Islet precursor cell (in vitro differentiated cells): ENCODE measurements around the gene BAIAP3.

ENCODE experiments used
- DNase-seq: peaks from one replicate; pipeline ENCODE4 v3.0.0-alpha.2; 2018

The BAIAP3 gene

DNA sequence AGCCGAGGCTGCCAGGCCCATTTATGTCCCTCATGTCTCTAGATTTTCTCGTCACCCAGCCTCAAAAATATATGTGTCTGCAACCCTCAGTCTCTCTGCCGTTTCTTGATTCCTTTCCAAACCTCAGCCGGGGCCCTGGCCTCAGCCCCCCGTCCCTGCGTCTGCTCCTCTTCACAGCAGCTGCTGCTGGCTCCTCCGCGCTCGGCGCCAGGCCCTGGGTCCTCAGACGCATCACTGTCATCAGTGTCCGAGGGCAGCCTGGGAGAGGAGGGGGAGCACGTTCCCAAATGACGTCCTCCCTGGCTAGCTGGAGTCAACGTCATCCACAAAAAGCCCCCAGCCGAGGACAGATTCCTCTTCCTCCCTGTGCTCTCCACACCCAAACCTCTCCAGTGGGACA, 15.9 kb downstream of the BAIAP3 start:
- DNase-seq: no peak

DNA sequence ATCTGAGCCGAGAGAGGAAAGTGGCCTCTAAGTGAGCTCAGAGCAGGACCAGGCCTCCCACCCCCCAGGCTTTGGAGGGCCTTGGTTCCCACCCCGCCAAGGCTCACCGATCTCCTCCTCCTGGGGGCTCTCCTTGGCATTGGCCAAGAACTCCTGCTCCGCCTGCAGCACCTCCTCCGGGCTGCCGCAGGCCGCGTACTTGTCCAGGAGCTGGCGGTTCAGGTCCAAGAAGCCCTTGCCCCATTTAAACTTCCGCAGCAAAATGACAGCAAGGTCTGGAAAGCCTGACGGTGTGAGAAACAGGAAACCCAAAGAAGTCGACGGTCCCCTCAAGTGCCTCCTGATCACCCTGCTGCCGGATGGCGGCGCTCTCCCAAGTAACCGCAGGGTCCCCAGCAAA, 16.5 kb downstream of the BAIAP3 start:
- DNase-seq: no peak

DNA sequence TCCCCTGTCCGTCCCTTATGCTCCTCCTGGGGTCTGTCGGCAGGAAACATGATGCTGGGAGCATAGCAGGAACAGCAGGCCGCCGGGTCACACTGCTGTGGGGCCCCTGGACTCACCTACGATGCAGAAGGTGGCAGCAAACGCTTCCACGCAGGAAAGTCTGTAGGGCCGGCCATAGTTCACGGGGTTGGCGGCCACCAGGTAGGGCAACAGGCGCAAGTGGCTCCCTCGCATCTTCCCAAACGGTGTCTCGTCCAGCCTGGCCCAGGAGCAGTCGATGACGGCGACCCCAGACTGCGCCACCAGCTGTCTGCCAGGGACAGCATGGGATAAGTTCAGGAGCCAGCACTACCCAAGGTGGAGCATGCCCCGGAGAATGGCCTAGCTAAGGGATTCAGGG, 17.2 kb downstream of the BAIAP3 start:
- no peak for DNase-seq

DNA sequence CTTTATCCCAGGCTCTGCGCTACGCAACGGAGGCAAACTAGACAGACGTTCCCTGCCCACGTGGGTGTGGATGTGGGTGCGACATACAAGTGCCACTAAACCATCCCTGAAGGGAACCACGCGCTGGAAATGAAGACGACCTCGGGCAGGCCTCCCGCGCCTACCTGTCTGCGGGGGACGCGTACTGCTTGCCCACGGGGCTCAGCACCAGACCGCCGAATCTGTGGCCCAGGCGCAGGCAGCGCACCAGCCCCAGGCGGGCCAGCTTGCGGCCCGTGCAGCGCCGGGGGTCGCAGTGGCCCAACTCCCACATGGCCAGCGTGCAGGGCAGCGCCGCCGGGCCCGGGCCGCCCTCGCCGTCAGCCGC, 17.8 kb downstream of the BAIAP3 start:
- DNase-seq: no peak

DNA sequence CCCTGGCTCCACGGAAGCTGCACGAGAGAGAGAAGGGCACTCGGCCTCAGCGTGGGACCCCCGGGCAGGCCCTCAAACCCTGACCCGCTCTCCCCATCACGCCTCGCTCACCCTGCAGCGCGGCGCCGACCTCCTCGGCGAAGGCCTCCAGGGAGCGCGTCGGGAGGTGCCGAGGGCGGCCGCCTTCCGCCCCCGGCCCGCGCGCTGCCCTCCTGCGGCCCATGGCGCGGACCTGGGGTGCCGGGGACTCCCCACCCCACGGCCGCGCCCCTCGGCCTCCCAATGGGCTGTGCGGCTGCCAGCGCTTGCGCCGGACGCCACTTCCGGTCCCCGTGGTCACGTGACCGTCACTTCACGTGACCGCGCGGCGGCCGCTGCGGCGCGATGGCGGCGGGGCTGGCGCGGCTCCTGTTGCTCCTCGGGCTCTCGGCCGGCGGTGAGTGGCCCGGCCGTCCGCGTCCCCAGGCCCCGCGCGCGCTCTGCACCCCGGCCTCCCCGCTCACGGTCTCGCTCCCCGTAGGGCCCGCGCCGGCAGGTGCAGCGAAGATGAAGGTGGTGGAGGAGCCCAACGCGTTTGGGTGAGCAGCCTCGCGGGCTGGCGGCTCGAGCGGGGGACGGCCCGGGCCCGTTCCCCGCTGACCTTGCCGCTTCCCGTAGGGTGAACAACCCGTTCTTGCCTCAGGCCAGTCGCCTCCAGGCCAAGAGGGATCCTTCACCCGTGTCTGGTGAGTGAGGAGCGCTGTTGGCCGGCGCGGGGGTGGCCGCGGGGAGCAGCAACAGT, 18.3 kb downstream of the BAIAP3 start, which contains the start of the genes GNPTG and TSR3:
Gene GNPTG, plus strand, starts transcription at position 350 of the 781 bp plus-strand sequence. Its CDS starts 35 bp downstream, at position 385.
Gene TSR3, minus strand, starts transcription at position 297 of the 781 bp plus-strand sequence. Its CDS starts 74 bp downstream, at position 223.
- peak; percentile 85 for DNase-seq

DNA sequence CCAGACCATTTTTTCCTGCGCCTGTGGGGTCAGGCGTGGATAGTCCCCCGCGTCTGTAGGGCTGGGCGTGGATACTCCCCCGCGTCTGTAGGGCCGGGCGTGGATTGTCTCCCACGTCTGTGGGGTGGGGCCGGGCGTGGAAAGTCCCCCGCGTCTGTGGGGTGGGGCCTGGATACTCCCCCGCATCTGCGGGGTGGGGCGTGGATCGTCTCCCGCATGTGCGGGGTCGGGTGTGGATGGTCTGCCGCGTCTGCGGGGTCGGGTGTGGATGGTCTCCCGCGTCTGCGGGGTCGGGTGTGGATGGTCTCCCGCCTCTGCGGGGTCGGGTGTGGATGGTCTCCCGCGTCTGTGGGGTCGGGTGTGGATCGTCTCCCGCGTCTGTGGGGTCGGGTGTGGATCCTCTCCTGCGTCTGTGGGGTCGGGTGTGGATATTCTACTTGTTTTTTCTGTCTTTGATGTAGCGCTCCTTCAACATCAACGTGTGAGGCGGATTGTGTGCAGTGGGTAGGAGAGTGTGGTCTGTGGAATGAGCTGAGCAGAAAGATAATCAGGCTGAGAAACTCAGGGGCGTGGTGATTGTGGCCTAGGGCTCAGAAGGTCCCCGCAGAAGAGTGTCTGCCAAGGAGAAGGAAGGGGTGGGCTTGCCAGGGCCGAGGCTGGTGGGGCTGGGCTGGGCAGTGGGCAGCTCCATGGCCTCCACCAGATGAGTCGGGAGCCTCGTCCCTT, 21.5 kb downstream of the BAIAP3 start:
- DNase-seq: no peak

DNA sequence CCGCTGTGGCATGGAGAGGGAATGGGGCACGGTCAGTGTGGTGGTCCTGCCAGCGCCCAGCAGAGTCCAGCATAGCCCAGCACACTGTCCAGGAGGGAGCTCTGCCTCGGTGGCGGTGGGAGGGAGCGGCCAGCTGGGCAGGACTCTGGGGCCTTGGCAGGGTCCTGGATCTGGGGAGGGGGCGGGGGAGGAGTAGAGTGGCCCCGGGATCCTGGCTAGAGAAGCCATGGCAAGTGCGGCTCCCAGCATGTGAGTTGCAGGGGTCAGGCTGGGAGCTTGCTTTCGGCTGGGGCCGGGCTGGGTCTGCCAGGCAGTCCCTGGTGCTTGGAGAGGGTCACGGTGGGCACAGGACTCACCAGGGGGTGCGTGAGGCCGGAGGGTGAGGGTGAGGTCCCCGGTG, 22.1 kb downstream of the BAIAP3 start:
- no peak for DNase-seq

DNA sequence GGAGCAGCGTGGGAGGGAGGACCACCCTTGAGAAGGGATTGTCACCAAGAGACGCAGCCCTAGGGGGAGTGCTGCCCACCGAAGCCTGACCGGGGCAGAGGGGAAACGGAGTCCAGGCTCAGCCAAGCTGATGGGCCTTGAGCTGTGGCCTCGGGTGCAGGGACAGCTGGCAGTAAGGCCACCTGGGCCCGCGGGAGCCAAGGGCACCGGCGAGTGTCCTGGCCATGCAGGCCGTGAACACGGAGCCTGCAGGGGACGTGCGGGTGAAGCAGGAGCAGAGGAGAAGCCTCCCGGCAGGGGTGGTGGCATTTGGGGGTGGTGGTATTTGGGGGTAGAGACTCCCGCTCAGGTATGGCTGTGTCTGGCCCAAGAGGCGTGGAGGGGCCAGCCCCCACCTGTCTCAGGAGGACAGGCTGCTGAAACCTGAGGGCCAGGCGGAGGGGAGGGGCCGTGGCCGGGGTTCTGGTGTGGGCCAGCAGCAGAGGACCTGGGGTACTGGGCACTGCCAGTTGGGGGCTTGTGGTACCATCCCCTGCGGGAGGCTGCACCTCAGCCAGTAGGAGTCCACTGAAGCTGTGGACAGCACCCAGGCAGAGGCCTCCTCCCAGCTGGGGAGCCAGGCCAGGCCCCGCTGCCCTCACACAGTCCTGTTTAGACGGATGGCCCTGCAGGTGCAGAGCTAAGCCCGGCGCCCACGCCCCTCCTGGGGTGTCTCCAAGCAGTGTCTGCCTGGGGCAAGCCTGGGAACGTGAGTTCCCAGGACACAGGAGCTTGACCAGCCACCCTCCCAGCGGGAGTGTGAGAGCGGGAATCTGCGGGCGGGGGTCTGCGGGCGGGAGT, 22.8 kb downstream of the BAIAP3 start:
- no peak for DNase-seq

DNA sequence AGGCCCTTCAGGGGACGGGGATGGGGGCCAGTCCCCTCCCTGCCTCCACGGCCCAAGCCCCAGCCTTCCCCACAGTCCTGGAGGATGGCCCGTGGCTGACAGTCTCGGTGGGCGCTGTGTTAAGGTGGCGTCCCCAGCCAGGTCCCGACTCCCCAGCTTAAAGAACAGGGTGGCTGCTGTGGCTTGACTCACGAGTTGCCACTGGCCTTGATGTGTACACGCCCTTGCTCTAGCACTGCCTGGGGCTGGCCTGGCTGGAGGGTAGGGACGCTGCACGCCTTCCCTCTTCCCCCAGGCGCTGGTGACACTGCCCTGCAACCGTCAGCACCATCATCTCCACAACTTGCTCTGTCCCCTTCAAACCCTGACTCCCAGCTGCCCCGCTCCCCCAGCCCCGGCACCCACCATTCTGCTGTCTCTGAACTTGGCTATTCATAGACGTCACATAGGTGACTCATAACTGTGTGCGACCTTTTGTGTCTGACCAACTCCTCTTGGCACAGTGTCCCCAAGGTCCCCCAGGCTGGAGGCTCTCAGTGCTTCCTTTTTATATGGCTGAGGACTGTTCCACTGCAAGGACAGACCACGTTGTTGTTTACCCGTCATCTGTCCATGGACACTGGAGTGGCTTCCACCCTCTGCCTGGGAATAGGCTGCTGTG, 24.6 kb downstream of the BAIAP3 start:
- no peak for DNase-seq

DNA sequence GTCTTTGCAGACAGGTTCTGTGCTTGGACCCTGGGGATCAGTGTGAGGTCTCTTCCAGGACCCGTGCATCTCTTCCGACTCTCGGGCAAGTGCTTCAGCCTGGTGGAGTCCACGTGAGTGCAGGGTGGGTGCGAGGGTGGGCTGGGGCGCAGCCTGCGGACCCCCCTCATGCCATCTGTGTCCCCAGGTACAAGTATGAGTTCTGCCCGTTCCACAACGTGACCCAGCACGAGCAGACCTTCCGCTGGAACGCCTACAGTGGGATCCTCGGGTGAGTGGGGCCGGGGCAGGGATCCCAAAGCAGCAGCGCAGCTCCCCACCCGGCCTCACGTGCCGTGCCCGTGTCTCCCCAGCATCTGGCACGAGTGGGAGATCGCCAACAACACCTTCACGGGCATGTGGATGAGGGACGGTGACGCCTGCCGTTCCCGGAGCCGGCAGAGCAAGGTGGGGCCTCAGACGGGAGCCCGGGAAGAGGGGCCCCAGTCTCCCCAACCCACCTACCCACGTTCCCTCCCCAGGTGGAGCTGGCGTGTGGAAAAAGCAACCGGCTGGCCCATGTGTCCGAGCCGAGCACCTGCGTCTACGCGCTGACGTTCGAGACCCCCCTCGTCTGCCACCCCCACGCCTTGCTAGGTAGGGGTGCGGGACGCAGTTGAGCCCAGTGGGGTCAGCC, 28.4 kb downstream of the BAIAP3 start:
- DNase-seq: no peak

DNA sequence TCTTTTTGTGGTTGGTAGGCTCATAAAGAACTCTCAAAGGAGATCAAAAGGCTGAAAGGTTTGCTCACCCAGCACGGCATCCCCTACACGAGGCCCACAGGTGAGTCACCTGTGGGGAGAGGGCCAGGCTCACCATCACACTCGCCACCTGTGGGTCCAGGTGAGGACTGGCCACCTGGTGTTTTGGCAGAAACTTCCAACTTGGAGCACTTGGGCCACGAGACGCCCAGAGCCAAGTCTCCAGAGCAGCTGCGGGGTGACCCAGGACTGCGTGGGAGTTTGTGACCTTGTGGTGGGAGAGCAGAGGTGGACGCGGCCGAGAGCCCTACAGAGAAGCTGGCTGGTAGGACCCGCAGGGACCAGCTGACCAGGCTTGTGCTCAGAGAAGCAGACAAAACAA, 29.4 kb downstream of the BAIAP3 start:
- DNase-seq: no peak

DNA sequence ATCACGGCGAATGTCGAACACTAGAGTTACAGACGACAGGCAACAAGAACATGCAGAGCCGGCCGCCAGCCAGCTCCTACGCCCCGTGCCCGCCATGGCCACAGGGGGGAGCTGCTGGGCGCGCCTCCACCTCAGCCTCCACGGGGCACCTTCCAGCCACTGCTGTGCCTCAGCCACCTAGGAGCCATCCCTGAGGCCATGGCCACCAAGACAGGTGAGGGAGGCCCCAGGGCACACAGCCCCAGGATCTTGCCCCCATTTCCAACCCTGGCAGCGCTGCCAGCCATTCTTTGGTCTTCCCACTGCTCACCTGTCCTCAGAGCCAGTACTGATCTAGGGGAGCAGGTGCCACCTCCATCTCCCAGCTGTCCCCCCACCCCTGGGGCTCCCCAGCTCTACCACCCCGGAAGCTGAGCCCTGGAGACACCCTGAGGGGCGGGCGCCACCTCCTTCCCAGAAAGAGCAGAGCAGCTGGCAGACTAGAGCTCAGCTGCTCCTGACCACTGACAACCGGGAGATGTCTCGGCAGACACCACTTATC, 30.1 kb downstream of the BAIAP3 start:
- DNase-seq: peak; percentile 85

DNA sequence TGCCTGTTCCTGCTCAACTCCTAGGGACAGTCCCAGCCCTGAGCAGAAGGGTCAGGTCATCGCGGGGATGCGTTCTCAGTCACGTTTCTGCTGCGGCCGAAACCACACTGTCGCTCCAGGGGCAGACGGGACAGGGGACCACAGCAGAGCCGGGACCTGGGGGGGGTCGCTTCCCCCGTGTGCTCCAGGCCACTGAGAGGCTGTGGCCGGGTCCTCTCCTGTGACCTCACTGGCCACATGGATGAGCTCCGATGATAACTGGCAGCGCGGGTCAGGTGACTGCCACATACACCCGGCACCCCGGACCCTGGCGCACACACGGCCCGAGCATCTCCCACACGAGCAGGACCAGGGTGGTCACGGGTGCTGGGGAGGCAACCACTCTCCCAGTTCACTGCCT, 31.1 kb downstream of the BAIAP3 start:
- DNase-seq: no peak

DNA sequence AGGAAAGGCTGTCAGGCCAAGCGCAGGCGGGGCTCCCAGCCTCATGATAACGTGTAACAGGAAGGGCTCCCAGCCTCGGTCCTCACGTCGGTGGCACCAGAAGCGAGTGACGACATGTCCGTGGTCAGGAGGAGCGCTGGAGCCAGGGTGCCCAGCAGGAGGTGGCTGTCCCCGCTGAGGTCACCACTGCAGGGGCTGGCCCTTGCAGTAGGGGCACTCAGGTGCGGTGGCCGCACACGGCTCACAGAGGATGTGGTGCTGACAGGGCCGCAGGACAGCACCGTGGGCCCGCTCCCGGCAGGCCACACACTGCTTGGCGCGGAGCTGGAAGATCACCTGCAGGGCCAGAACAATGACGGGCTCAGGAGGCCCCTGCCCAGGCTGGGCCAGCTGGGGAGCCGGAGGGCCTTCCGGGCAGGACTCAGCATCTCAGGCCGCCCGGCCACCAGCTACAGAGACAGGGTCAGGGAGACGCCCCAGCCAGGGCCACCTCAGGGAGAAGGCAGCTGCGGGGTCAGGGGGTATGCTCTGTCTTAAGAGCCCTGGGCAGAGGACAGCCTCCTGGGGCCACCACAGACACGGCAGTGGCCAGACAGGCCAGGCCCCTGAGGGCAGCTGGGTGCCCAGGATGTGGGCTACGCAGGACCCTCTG, 32.7 kb downstream of the BAIAP3 start:
- DNase-seq: no peak

DNA sequence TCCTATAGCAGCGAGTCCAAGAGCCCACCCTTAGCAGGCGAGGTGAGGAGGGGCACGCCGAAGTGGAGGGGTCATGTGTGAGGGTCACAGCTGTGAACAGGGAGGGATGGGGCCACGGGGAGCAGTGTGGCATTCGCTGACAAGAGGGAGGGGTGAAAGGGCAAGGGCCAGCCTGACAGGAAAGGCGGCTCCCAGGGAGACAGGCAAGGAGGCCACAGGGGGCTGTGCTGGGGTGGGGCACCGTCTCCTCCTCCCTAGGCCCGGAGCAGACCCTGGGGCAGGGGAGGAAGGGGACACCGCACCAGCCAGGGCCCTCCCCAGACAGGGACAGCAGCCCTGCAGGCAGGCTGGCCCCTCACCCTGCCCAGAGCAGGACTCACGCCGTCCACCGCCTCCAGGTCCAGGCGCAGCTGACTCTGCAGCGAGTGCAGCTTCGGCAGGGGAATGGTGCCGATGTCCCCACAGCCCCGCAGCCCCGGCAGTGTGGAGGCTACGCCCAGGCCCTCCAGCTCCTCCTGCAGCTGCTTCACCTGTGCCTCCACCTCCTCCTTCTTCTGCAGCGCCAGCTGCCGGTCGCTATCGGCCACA, 33.4 kb downstream of the BAIAP3 start:
- DNase-seq: no peak

DNA sequence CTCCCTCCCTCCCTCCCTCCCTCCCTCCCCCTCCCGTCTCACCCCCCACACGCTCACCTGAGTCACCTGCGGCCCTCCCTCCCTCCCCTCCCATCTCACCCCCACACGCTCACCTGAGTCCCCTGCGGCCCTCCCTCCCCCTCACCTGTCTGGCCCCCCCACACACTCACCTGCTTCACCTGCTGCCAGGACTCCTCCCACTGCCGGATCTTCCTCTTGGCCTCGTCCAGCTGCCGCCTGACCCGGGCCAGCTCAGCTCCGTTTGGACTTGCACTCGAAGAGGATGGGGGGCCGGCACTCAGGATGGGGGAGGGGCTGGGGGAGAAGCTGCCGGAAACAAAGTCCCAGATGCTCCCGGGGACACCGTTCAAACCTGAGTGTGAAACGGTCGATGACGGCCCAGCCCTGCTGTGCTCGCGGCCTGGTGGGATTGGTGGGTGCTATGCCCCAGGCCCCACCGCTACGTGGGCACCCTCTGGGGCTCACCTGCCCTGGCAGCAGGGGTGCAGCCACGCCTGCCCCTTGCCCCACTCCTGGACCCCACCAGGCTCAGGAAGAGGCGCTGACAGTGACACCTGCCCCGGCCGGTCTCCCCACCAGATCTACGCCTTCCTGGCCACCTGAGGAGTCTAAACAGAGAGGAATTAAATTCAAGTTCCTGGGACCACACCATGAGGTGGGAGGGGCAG, 34.2 kb downstream of the BAIAP3 start:
- no peak for DNase-seq

DNA sequence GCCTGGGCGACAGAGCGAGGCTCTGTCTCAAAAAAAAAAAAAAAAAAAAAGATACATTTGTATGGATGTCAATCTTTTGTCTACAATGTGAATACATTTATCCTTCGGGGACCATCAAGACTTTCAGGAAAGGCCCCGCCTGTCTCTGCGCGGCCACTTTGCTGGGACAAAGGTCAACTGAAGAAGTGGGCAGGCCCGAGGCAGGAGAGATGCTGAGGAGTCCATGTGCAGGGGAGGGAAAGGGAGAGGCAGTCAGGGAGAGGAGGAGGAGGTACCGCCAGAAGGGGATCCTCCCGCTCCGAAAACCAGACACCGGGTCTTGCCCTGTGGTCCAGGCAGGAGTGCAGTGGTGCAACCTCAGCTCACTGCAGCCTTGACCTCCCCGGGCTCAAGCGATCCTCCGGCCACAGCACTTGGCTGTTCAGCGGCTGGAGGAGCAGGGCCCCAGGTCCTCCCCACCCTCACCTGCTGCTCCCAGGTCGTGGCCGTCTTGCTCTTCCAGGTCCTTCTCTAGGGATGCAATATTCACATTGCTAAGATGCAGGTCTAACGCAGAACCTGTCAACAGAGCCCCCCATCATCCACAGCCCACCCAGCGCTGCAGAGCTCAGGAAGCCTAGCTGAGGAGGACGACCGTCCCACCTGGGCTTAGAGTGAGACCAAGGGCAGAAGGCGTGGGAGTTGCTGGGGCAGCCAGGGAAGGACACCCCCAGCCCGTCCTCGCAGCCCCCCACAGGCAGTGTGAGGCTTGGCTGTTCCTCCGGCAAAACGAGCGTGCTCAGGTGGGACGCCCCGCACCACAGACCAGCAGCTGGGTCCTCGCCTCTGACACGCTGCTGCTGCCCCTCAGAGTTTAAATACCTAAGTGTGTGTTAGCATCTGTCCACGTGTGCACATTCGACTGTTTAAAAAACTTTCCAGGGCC, 37.9 kb downstream of the BAIAP3 start:
- no peak for DNase-seq

DNA sequence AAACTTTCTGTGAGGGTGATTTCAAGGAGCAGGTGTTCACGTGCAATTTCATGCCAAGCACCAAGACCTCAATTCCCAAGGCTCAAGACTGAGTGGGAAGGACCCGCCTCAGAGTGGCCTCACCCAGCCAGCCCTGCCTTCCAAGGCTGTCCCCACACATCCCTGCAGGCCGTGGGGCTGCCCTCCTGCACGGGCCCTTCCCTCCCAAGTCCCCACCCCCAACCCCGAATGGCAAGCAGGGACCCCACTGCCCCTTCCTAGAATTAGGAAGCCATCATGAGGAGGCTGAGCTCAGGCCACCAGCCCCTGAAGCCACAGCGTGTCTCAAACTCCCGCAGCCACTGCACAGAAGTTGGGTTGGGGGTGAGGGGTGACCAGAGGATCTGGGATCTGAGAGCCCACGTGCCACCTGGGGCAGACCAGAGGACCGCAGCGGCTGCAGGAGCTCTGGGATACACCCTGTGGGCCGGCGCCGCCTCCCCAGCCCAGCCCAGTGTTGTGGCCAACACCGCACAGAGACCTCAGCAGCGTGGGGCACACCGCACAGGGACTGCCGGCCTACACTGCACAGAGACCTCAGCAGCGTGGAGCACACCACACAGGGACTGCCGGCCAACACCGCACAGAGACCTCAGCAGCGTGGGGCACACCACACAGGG, 39.0 kb downstream of the BAIAP3 start:
- DNase-seq: no peak
